Endothelial cell (in vitro differentiated cells): Measurements from ENCODE around the gene FZD4. TPM values are rescaled to one million over a fixed set of nuclear protein-coding genes. Genes with fewer than 3 reads are reported as not detected.
"Not testable (repeated sequence)": the region's sequence is repeated elsewhere in the genome, so short reads cannot be mapped to it uniquely, and the experiment has no call there.

Experiments used
- DNase-seq: peaks from one replicate; pipeline ENCODE4 v3.0.0; 2021; ENCODE audit warnings: low spot score
- H3K27ac Mint-ChIP-seq: one replicate; pipeline ENCODE4 v1.8.0; 2021; ENCODE audit warnings: mixed read lengths, inconsistent platforms; ENCODE audit not compliant: unreplicated experiment
- H3K27me3 Mint-ChIP-seq: one replicate; pipeline ENCODE4 v1.8.0; 2021; ENCODE audit warnings: mild to moderate bottlenecking, moderate library complexity, mixed read lengths, inconsistent platforms; ENCODE audit not compliant: unreplicated experiment
- H3K36me3 Mint-ChIP-seq: one replicate; pipeline ENCODE4 v1.8.0; 2021; ENCODE audit warnings: mild to moderate bottlenecking, low read depth, mixed read lengths, inconsistent platforms; ENCODE audit not compliant: unreplicated experiment
- H3K4me1 Mint-ChIP-seq: one replicate; pipeline ENCODE4 v1.8.0; 2021; ENCODE audit warnings: mild to moderate bottlenecking, mixed read lengths, inconsistent platforms; ENCODE audit not compliant: unreplicated experiment
- H3K4me3 Mint-ChIP-seq: one replicate; pipeline ENCODE4 v1.8.0; 2021; ENCODE audit warnings: mild to moderate bottlenecking, mixed read lengths, inconsistent platforms; ENCODE audit not compliant: unreplicated experiment
- H3K9me3 Mint-ChIP-seq: one replicate; pipeline ENCODE4 v1.8.0; 2021; ENCODE audit warnings: mixed read lengths, inconsistent platforms; ENCODE audit not compliant: unreplicated experiment
- total RNA-seq: library from RNA; stranded (reverse); fragmentation: NEBNext Ultra II Directional; extraction: Animal tissue kit (Norgen Biotek cat#: 25700); gene quantifications from one replicate; pipeline ENCODE4 v1.2.1, GENCODE V29; 2021; ENCODE audit not compliant: unreplicated experiment
- TF ChIP-seq, protein P1 (sequence below): fragments of 200-600 bp; sonication (generic); IDR thresholded peaks from one replicate; pipeline ENCODE4 v1.5.0; 2021; ENCODE audit warnings: antibody characterized with exemption; ENCODE audit not compliant: unreplicated experiment

FZD4 gene
- total RNA-seq, 1 donor from 2014 or later, result 71.5 TPM

GRCh38 chr11:86950661-86950995 is 4.6 kb downstream of the FZD4 start:
- DNase-seq, result no peak
- Mint-ChIP-seq H3K4me3 (peak overlapping the region; percentile 65), H3K9me3 (no peaks in the 10 kb centered on the region), H3K4me1 (peaks cover 72% of the 10 kb centered on the region), H3K36me3 (peaks cover 67% of the 10 kb centered on the region), H3K27ac (no peak overlapping the region), H3K27me3 (peaks cover 10% of the 10 kb centered on the region)
- TF ChIP-seq, protein P1, sequence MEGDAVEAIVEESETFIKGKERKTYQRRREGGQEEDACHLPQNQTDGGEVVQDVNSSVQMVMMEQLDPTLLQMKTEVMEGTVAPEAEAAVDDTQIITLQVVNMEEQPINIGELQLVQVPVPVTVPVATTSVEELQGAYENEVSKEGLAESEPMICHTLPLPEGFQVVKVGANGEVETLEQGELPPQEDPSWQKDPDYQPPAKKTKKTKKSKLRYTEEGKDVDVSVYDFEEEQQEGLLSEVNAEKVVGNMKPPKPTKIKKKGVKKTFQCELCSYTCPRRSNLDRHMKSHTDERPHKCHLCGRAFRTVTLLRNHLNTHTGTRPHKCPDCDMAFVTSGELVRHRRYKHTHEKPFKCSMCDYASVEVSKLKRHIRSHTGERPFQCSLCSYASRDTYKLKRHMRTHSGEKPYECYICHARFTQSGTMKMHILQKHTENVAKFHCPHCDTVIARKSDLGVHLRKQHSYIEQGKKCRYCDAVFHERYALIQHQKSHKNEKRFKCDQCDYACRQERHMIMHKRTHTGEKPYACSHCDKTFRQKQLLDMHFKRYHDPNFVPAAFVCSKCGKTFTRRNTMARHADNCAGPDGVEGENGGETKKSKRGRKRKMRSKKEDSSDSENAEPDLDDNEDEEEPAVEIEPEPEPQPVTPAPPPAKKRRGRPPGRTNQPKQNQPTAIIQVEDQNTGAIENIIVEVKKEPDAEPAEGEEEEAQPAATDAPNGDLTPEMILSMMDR, result no peak

DNA sequence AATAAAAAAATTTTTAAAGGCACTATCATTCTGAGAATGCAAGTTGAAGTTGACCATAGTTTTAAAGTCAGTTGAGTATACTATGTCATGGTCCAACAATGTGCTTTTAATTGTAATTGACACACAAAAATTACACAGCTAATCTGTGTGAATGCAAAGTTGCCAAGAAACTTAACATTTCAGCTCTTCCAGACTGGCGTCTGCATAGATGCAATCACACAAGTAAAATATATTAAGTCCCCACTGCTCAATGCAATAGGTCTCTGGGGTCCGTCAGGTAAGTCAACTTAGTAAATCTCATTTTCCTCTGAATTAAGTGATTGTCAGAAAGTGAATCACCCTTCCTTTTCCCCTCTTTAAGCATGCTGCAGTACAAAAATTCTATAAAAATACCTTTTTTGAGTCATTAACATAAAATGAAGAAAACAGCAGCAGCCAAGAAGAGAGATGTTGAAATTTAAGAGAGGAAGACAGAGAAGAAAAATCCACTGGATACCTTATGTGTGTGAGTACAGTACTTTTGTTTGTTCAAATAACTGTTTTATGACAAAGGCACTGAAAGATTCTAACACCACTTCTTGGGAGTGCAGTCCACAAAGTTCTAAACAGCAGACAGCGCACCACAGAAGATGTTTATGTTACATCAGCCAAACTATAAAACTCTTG is 5.1 kb downstream of the FZD4 start:
- H3K4me1 Mint-ChIP-seq, result peaks cover 74% of the 10 kb centered on the region
- DNase-seq, result no peak
- H3K27ac Mint-ChIP-seq, result no peak overlapping the region
- peaks cover 69% of the 10 kb centered on the region for H3K36me3 Mint-ChIP-seq
- TF ChIP-seq, protein P1, result no peak
- H3K27me3 Mint-ChIP-seq, result peaks cover 10% of the 10 kb centered on the region
- H3K4me3 Mint-ChIP-seq, result peak overlapping the region; percentile 65
- H3K9me3 Mint-ChIP-seq, result no peaks in the 10 kb centered on the region

- Mint-ChIP-seq H3K4me3 (peak overlapping the region; percentile 51), H3K36me3 (peaks cover 67% of the 10 kb centered on the region), H3K9me3 (no peaks in the 10 kb centered on the region), H3K27ac (no peak overlapping the region), H3K27me3 (peaks cover 5% of the 10 kb centered on the region), H3K4me1 (peaks cover 69% of the 10 kb centered on the region)
- DNase-seq, result no peak
- TF ChIP-seq, protein P1, result no peak
Observed at GRCh38 chr11:86948733-86949132, 6.5 kb downstream of the FZD4 start.

- H3K4me1 Mint-ChIP-seq, result peaks cover 69% of the 10 kb centered on the region
- H3K9me3 Mint-ChIP-seq, result no peaks in the 10 kb centered on the region
- H3K4me3 Mint-ChIP-seq, result peak overlapping the region; percentile 38
- H3K27me3 Mint-ChIP-seq, result peaks cover 5% of the 10 kb centered on the region
- TF ChIP-seq, protein P1, result no peak
- DNase-seq, result no peak
- peak overlapping the region; percentile 22 for H3K27ac Mint-ChIP-seq
- H3K36me3 Mint-ChIP-seq, result peaks cover 61% of the 10 kb centered on the region
Observed at GRCh38 chr11:86947541-86947940, 7.7 kb downstream of the FZD4 start.

- Mint-ChIP-seq H3K36me3 (peaks cover 32% of the 10 kb centered on the region), H3K4me1 (peaks cover 74% of the 10 kb centered on the region)
- DNase-seq, H3K27me3 Mint-ChIP-seq, H3K27ac Mint-ChIP-seq, H3K4me3 Mint-ChIP-seq, H3K9me3 Mint-ChIP-seq: not testable (repeated sequence)
Observed at GRCh38 chr11:86943505-86943904, 11.7 kb downstream of the FZD4 start.
